ENCODE data around the gene METTL21A.
"Not testable (repeated sequence)": the region's sequence is repeated elsewhere in the genome, so short reads cannot be mapped to it uniquely, and the experiment has no call there.

Gene METTL21A

GRCh38 chr2:207640661-207641060 lies 15.5 kb upstream of the METTL21A start:
- no peak overlapping the region for H3K4me3 ChIP-seq (ENCODE audit: low read depth, low read length)
- no peak for DNase-seq (ENCODE audit: low read depth)
- TF ChIP-seq POLR2A (IDR thresholded peaks at IDR 0.05; ENCODE audit: extremely low read depth, insufficient read length), result no peak
- TF ChIP-seq, protein P1, sequence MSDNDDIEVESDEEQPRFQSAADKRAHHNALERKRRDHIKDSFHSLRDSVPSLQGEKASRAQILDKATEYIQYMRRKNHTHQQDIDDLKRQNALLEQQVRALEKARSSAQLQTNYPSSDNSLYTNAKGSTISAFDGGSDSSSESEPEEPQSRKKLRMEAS (IDR thresholded peaks at IDR 0.05; ENCODE audit: low read depth, low read length), result no peak
- TF ChIP-seq MYC (IDR thresholded peaks at IDR 0.05; ENCODE audit: low read depth, low read length), result no peak
- TF ChIP-seq, protein P2, sequence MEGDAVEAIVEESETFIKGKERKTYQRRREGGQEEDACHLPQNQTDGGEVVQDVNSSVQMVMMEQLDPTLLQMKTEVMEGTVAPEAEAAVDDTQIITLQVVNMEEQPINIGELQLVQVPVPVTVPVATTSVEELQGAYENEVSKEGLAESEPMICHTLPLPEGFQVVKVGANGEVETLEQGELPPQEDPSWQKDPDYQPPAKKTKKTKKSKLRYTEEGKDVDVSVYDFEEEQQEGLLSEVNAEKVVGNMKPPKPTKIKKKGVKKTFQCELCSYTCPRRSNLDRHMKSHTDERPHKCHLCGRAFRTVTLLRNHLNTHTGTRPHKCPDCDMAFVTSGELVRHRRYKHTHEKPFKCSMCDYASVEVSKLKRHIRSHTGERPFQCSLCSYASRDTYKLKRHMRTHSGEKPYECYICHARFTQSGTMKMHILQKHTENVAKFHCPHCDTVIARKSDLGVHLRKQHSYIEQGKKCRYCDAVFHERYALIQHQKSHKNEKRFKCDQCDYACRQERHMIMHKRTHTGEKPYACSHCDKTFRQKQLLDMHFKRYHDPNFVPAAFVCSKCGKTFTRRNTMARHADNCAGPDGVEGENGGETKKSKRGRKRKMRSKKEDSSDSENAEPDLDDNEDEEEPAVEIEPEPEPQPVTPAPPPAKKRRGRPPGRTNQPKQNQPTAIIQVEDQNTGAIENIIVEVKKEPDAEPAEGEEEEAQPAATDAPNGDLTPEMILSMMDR (IDR thresholded peaks at IDR 0.05; ENCODE audit: low read depth, low read length), result no peak

- no peak overlapping the region for H3K4me3 ChIP-seq (ENCODE audit: low read depth, low read length)
- TF ChIP-seq, protein P1 (IDR thresholded peaks at IDR 0.05; ENCODE audit: low read depth, low read length), result no peak
- TF ChIP-seq MYC (IDR thresholded peaks at IDR 0.05; ENCODE audit: low read depth, low read length), result no peak
- TF ChIP-seq POLR2A (IDR thresholded peaks at IDR 0.05; ENCODE audit: extremely low read depth, insufficient read length), result no peak
- TF ChIP-seq, protein P2 (IDR thresholded peaks at IDR 0.05; ENCODE audit: low read depth, low read length), result no peak
- DNase-seq (ENCODE audit: low read depth), result no peak
Observed at GRCh38 chr2:207640160-207640559, 15.0 kb upstream of the METTL21A start.

GRCh38 chr2:207639288-207639687 lies 14.1 kb upstream of the METTL21A start:
- H3K4me3 ChIP-seq (ENCODE audit: low read depth, low read length); DNase-seq (ENCODE audit: low read depth): not testable (repeated sequence)

DNA sequence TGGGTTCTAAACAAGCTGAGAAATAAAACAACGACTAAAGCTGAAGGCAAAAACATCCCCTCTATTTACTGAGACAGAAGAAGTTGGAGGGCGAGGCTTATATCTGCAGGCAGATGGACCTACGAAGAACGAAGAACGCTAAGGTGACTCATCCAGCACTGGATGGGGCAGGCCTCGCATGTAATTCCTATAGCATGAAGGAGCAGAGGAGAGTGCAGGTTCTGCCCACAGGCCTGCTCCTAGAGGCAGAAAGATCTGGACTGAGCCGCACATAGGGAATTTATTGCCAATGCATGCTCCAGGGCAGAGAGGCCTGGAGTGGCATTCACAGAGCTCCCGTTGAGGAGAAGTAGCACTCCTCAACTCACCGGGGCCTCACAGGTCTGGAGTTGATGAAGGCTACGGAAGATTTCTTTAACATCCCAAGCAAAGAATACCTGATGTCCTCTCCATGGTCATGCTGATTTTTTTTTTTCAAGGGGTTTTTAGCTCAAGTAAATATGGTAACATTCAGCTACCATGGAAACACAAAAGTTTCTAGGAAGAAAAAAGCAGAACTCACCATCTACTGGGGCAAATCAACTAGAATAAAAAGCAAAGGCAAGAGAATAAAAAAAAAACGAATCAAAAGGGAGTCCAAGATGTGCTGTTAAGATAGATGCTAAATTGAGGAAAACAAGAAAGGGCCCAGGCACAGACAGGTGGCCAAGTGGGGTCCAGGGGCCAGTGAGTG lies 10.4 kb upstream of the METTL21A start:
- TF ChIP-seq POLR2A (IDR thresholded peaks at IDR 0.05; ENCODE audit: extremely low read depth, insufficient read length) (no peak), MYC (IDR thresholded peaks at IDR 0.05; ENCODE audit: low read depth, low read length) (no peak)
- TF ChIP-seq, protein P2 (IDR thresholded peaks at IDR 0.05; ENCODE audit: low read depth, low read length), result no peak
- TF ChIP-seq, protein P1 (IDR thresholded peaks at IDR 0.05; ENCODE audit: low read depth, low read length), result no peak
- no peak for DNase-seq (ENCODE audit: low read depth)
- H3K4me3 ChIP-seq (ENCODE audit: low read depth, low read length), result no peak overlapping the region

- H3K4me3 ChIP-seq (ENCODE audit: low read depth, low read length), result peak overlapping the region; percentile 6
- no peak for DNase-seq (ENCODE audit: low read depth)
- no peak for TF ChIP-seq MYC (IDR thresholded peaks at IDR 0.05; ENCODE audit: low read depth, low read length)
- TF ChIP-seq, protein P2 (IDR thresholded peaks at IDR 0.05; ENCODE audit: low read depth, low read length), result no peak
- no peak for TF ChIP-seq POLR2A (IDR thresholded peaks at IDR 0.05; ENCODE audit: extremely low read depth, insufficient read length)
Observed at GRCh38 chr2:207633686-207634085, 8.5 kb upstream of the METTL21A start.

GRCh38 chr2:207632575-207633493 lies 7.6 kb upstream of the METTL21A start:
- TF ChIP-seq MYC (IDR thresholded peaks at IDR 0.05; ENCODE audit: low read depth, low read length) (peak; percentile 33; the same call in 1 of the 2 replicates), POLR2A (IDR thresholded peaks at IDR 0.05; ENCODE audit: extremely low read depth, insufficient read length) (no peak)
- TF ChIP-seq, protein P1 (IDR thresholded peaks at IDR 0.05; ENCODE audit: low read depth, low read length), result 0 out of 2 replicates have a peak, but pooled peaks have one; percentile 31
- TF ChIP-seq, protein P2 (IDR thresholded peaks at IDR 0.05; ENCODE audit: low read depth, low read length), result no peak
- peak overlapping the region; percentile 6 for H3K4me3 ChIP-seq (ENCODE audit: low read depth, low read length)
- peak; percentile 96 for DNase-seq (ENCODE audit: low read depth)
